ENCODE measurements around the gene PDXK. TPM values are rescaled to one million over a fixed set of nuclear protein-coding genes. Genes with fewer than 3 reads are reported as not detected.
A peak's percentile ranks its signal among the peaks of the same experiment; 100 is the strongest.

PDXK gene
- total and polyA plus RNA-seq, 7 experiments from 2014 or later = 27.8 to 103 (median 74.2) TPM

- H3K27me3 Mint-ChIP-seq = no peaks in the 10 kb centered on the region
- H3K4me1 ChIP-seq (ENCODE audit: control insufficient read depth in 2 of 2, insufficient read depth in 2 of 2, low read length in 2 of 2) = no peaks in the 10 kb centered on the region
- DNase-seq (no peak), ATAC-seq (peak; percentile 45)
- H3K9me3 Mint-ChIP-seq = no peaks in the 10 kb centered on the region
- H3K9me3 ChIP-seq (ENCODE audit: control insufficient read depth in 2 of 3, low read length in 3 of 3) = no peaks in the 10 kb centered on the region
- no peak overlapping the region for H3K27ac ChIP-seq (ENCODE audit: low read depth, low read length)
- no peak overlapping the region for H3K4me3 ChIP-seq (ENCODE audit: low read length)
- H3K27ac Mint-ChIP-seq = peak overlapping the region in 1 of 9 donors; percentile 71
- CTCF ChIA-PET = no interaction called here
- H3K36me3 Mint-ChIP-seq = peaks cover 0 to 15% (median 2%) of the 10 kb centered on the region in 5 donors
- H3K4me3 Mint-ChIP-seq = no peak overlapping the region
- no peaks in the 10 kb centered on the region for H3K27me3 ChIP-seq (ENCODE audit: control insufficient read depth in 2 of 2, insufficient read depth in 2 of 2, low read length in 2 of 2)
- H3K4me1 Mint-ChIP-seq = peaks cover 0 to 11% (median 8%) of the 10 kb centered on the region in 7 donors
- intact Hi-C loops (cut with micrococcal nuclease) = no loop called here
- H3K36me3 ChIP-seq (ENCODE audit: control insufficient read depth in 2 of 3, insufficient read depth in 3 of 3, low read length in 3 of 3) = peaks cover 0 to 39% (median 3%) of the 10 kb centered on the region in 3 experiments
- POLR2A ChIA-PET = no interaction called here
Observed at GRCh38 chr21:43739621-43740435, 20.9 kb downstream of the PDXK start.

- Histone ChIP-seq H3K9me3 (ENCODE audit: control insufficient read depth in 2 of 3, low read length in 3 of 3) (no peaks in the 10 kb centered on the region), H3K36me3 (ENCODE audit: control insufficient read depth in 2 of 3, insufficient read depth in 3 of 3, low read length in 3 of 3) (peaks cover 0 to 40% (median 3%) of the 10 kb centered on the region in 3 experiments), H3K27ac (ENCODE audit: low read depth, low read length) (no peak overlapping the region), H3K4me1 (ENCODE audit: control insufficient read depth in 2 of 2, insufficient read depth in 2 of 2, low read length in 2 of 2) (no peaks in the 10 kb centered on the region), H3K4me3 (ENCODE audit: low read length) (no peak overlapping the region), H3K27me3 (ENCODE audit: control insufficient read depth in 2 of 2, insufficient read depth in 2 of 2, low read length in 2 of 2) (no peaks in the 10 kb centered on the region)
- ChIA-PET CTCF (no interaction called here), POLR2A (no interaction called here)
- DNase-seq (peak in 1 of 9 donors; percentile 57), ATAC-seq (peak; percentile 66)
- Mint-ChIP-seq H3K27ac (peak overlapping the region in 6 of 9 donors; percentile 28 to 88 (median 72)), H3K9me3 (no peaks in the 10 kb centered on the region), H3K36me3 (peaks cover 3 to 23% (median 4%) of the 10 kb centered on the region in 5 donors), H3K27me3 (no peaks in the 10 kb centered on the region), H3K4me1 (peaks cover 0 to 9% (median 7%) of the 10 kb centered on the region in 7 donors), H3K4me3 (peak overlapping the region in 2 of 10 donors; percentile 46 to 77)
- intact Hi-C loops (cut with micrococcal nuclease) = no loop called here
Observed at GRCh38 chr21:43740497-43741156, 21.7 kb downstream of the PDXK start.

- Histone ChIP-seq H3K4me3 (ENCODE audit: low read length) (no peak overlapping the region), H3K27me3 (ENCODE audit: control insufficient read depth in 2 of 2, insufficient read depth in 2 of 2, low read length in 2 of 2) (no peaks in the 10 kb centered on the region), H3K4me1 (ENCODE audit: control insufficient read depth in 2 of 2, insufficient read depth in 2 of 2, low read length in 2 of 2) (no peaks in the 10 kb centered on the region), H3K9me3 (ENCODE audit: control insufficient read depth in 2 of 3, low read length in 3 of 3) (no peaks in the 10 kb centered on the region), H3K36me3 (ENCODE audit: control insufficient read depth in 2 of 3, insufficient read depth in 3 of 3, low read length in 3 of 3) (peaks cover 0 to 44% (median 3%) of the 10 kb centered on the region in 3 experiments), H3K27ac (ENCODE audit: low read depth, low read length) (no peak overlapping the region)
- ATAC-seq (no peak), DNase-seq (no peak)
- Mint-ChIP-seq H3K27ac (peak overlapping the region in 1 of 9 donors; percentile 48), H3K27me3 (no peaks in the 10 kb centered on the region), H3K4me3 (no peak overlapping the region), H3K36me3 (peaks cover 4 to 29% (median 7%) of the 10 kb centered on the region in 5 donors), H3K9me3 (no peaks in the 10 kb centered on the region), H3K4me1 (peaks cover 0 to 9% (median 7%) of the 10 kb centered on the region in 7 donors)
- intact Hi-C loops (cut with micrococcal nuclease) = no loop called here
- ChIA-PET CTCF (no interaction called here), POLR2A (interaction anchor here (1.1 kb wide), 1 partner anchor 11 kb away, joined by 4 read pairs; no protein-coding TSS in a partner anchor)
Observed at GRCh38 chr21:43741423-43742096, 22.6 kb downstream of the PDXK start.

- intact Hi-C loops (cut with micrococcal nuclease) = no loop called here
- POLR2A ChIA-PET = no interaction called here
- H3K36me3 Mint-ChIP-seq = peaks cover 4 to 28% (median 7%) of the 10 kb centered on the region in 5 donors
- H3K4me1 Mint-ChIP-seq = peaks cover 0 to 9% (median 7%) of the 10 kb centered on the region in 7 donors
- no peak overlapping the region for H3K4me3 Mint-ChIP-seq
- Histone ChIP-seq H3K27ac (ENCODE audit: low read depth, low read length) (no peak overlapping the region), H3K4me3 (ENCODE audit: low read length) (no peak overlapping the region), H3K36me3 (ENCODE audit: control insufficient read depth in 2 of 3, insufficient read depth in 3 of 3, low read length in 3 of 3) (peaks cover 0 to 48% (median 0%) of the 10 kb centered on the region in 3 experiments), H3K9me3 (ENCODE audit: control insufficient read depth in 2 of 3, low read length in 3 of 3) (no peaks in the 10 kb centered on the region), H3K4me1 (ENCODE audit: control insufficient read depth in 2 of 2, insufficient read depth in 2 of 2, low read length in 2 of 2) (no peaks in the 10 kb centered on the region), H3K27me3 (ENCODE audit: control insufficient read depth in 2 of 2, insufficient read depth in 2 of 2, low read length in 2 of 2) (no peaks in the 10 kb centered on the region)
- DNase-seq = no peak
- H3K27ac Mint-ChIP-seq = no peak overlapping the region
- no peak for ATAC-seq
- CTCF ChIA-PET = no interaction called here
- no peaks in the 10 kb centered on the region for H3K27me3 Mint-ChIP-seq
- H3K9me3 Mint-ChIP-seq = no peaks in the 10 kb centered on the region
Observed at GRCh38 chr21:43743947-43744346, 25.0 kb downstream of the PDXK start.

GRCh38 chr21:43744725-43745124 is 25.8 kb downstream of the PDXK start:
- Histone ChIP-seq H3K36me3 (ENCODE audit: control insufficient read depth in 2 of 3, insufficient read depth in 3 of 3, low read length in 3 of 3) (peaks cover 0 to 51% (median 0%) of the 10 kb centered on the region in 3 experiments), H3K4me3 (ENCODE audit: low read length) (no peak overlapping the region), H3K4me1 (ENCODE audit: control insufficient read depth in 2 of 2, insufficient read depth in 2 of 2, low read length in 2 of 2) (no peaks in the 10 kb centered on the region), H3K27ac (ENCODE audit: low read depth, low read length) (no peak overlapping the region), H3K9me3 (ENCODE audit: control insufficient read depth in 2 of 3, low read length in 3 of 3) (no peaks in the 10 kb centered on the region), H3K27me3 (ENCODE audit: control insufficient read depth in 2 of 2, insufficient read depth in 2 of 2, low read length in 2 of 2) (no peaks in the 10 kb centered on the region)
- CTCF ChIA-PET = no interaction called here
- no peaks in the 10 kb centered on the region for H3K9me3 Mint-ChIP-seq
- H3K27me3 Mint-ChIP-seq = no peaks in the 10 kb centered on the region
- H3K27ac Mint-ChIP-seq = no peak overlapping the region
- peak overlapping the region in 1 of 10 donors; percentile 17 for H3K4me3 Mint-ChIP-seq
- DNase-seq (no peak), ATAC-seq (no peak)
- H3K4me1 Mint-ChIP-seq = peaks cover 0 to 8% (median 4%) of the 10 kb centered on the region in 7 donors
- POLR2A ChIA-PET = no interaction called here
- peaks cover 4 to 27% (median 7%) of the 10 kb centered on the region in 5 donors for H3K36me3 Mint-ChIP-seq
- intact Hi-C loops (cut with micrococcal nuclease) = no loop called here

GRCh38 chr21:43745772-43746517 is 27.0 kb downstream of the PDXK start:
- ChIA-PET POLR2A (no interaction called here), CTCF (no interaction called here)
- ATAC-seq = no peak
- Histone ChIP-seq H3K36me3 (ENCODE audit: control insufficient read depth in 2 of 3, insufficient read depth in 3 of 3, low read length in 3 of 3) (peaks cover 0 to 56% (median 0%) of the 10 kb centered on the region in 3 experiments), H3K9me3 (ENCODE audit: control insufficient read depth in 2 of 3, low read length in 3 of 3) (no peaks in the 10 kb centered on the region), H3K4me3 (ENCODE audit: low read length) (no peak overlapping the region), H3K27ac (ENCODE audit: low read depth, low read length) (no peak overlapping the region), H3K4me1 (ENCODE audit: control insufficient read depth in 2 of 2, insufficient read depth in 2 of 2, low read length in 2 of 2) (no peaks in the 10 kb centered on the region), H3K27me3 (ENCODE audit: control insufficient read depth in 2 of 2, insufficient read depth in 2 of 2, low read length in 2 of 2) (no peaks in the 10 kb centered on the region)
- no peak for DNase-seq
- H3K36me3 Mint-ChIP-seq = peaks cover 4 to 33% (median 10%) of the 10 kb centered on the region in 5 donors
- intact Hi-C loops (cut with micrococcal nuclease) = no loop called here
- H3K27me3 Mint-ChIP-seq = no peaks in the 10 kb centered on the region
- peaks cover 0 to 3% (median 0%) of the 10 kb centered on the region in 7 donors for H3K4me1 Mint-ChIP-seq
- H3K4me3 Mint-ChIP-seq = no peak overlapping the region
- peak overlapping the region in 1 of 9 donors; percentile 50 for H3K27ac Mint-ChIP-seq
- H3K9me3 Mint-ChIP-seq = no peaks in the 10 kb centered on the region

Measured in naive thymus-derived CD4-positive, alpha-beta T cell (primary cell).